Endothelial cell of umbilical vein (primary cell): Measurements from ENCODE around the gene PML.

Experiments
- EZH2 ChIP-seq: IDR thresholded peaks from 2 replicates; pipeline ENCODE4 v1.6.1; 2012; ENCODE audit warnings: borderline replicate concordance, low read depth, mild to moderate bottlenecking, moderate library complexity, low read length, inconsistent platforms; ENCODE audit not compliant: severe bottlenecking
- FOS ChIP-seq: IDR thresholded peaks from 2 replicates; pipeline ENCODE4 v1.6.1; 2011; ENCODE audit warnings: mild to moderate bottlenecking, low read length, moderate library complexity, borderline replicate concordance; ENCODE audit not compliant: insufficient read depth
- GATA2 ChIP-seq: IDR thresholded peaks from 2 replicates; pipeline ENCODE4 v1.7.0; 2011; ENCODE audit warnings: low read depth, mild to moderate bottlenecking, moderate library complexity, mixed read lengths, low read length; ENCODE audit not compliant: insufficient read length, insufficient read depth
- JUN ChIP-seq: IDR thresholded peaks from 2 replicates; pipeline ENCODE4 v1.6.1; 2011; ENCODE audit warnings: borderline replicate concordance, low read depth; ENCODE audit not compliant: insufficient read length, insufficient read depth
- MYC ChIP-seq: IDR thresholded peaks from one replicate; pipeline ENCODE4 v1.6.1; 2011; ENCODE audit warnings: mild to moderate bottlenecking, low read depth, low read length
- POLR2A ChIP-seq: IDR thresholded peaks from 2 replicates; pipeline ENCODE4 v1.6.1; 2012; ENCODE audit warnings: low read depth, mild to moderate bottlenecking, control low read depth, low read length
- POLR2AphosphoS5 ChIP-seq: IDR thresholded peaks from 2 replicates; pipeline ENCODE4 v1.6.1; 2012; ENCODE audit warnings: low read depth, mild to moderate bottlenecking, control low read depth, low read length, moderate library complexity; ENCODE audit not compliant: insufficient read depth
- TF ChIP-seq, protein P1 (sequence below), 2 donors: IDR thresholded peaks; 1 replicate in 1 of 2; 2 replicates in 1 of 2; pipeline ENCODE4 v1.5.1; 2011; ENCODE audit warnings: low read length in 2 of 2, mild to moderate bottlenecking in 2 of 2, moderate library complexity in 2 of 2, control low read depth in 1 of 2, inconsistent platforms in 1 of 2, low read depth in 1 of 2; ENCODE audit not compliant: insufficient read depth in 1 of 2; ENCODE audit errors: extremely low read depth in 1 of 2

DNA sequence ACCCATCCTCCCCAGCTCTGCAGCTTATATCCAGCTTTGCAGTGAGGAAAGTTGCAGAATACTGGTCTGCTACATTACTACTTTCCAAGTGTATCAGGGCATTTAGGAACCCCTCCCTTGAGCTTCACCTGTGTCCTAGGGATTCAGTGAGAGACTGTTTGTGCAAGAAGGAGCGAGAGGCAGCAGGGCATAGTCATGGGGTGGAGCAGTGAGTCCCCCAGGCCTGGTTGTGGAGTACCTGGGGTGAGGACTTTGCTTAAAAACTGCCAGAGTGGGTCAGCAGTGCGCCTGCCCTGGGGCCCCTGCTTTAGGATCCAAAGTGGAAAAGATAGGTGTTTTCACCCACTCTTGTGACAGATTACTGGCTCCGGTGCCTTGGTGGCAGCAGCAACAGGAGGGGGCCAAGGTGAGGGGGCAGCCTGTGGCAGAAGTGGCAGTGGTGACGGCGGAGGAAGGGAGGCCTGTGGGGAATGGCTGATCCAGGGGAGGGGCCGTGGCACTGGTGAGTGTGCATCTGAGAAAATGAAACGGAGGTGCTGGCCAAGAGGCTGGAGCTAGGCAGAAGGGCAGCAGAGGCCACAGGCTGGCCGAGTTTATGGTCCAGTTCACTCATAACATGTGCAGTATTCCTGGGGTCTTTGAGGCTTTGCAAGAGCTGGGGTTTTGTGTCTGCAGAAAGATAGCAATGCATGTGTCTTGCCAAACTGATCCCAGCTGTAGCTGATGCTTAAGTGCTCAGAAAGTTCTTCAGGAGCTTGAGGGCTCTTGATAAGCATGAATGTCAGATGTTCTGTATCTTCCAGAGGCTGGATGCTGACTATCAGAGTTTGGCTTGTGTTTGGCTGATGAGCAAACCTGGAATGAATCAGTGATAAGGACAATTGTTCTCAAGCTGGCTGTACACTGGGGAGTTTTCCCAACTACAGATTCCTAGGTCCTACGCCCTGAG, 44.5 kb downstream of the PML start:
- TF ChIP-seq POLR2A: no peak
- TF ChIP-seq, protein P1, sequence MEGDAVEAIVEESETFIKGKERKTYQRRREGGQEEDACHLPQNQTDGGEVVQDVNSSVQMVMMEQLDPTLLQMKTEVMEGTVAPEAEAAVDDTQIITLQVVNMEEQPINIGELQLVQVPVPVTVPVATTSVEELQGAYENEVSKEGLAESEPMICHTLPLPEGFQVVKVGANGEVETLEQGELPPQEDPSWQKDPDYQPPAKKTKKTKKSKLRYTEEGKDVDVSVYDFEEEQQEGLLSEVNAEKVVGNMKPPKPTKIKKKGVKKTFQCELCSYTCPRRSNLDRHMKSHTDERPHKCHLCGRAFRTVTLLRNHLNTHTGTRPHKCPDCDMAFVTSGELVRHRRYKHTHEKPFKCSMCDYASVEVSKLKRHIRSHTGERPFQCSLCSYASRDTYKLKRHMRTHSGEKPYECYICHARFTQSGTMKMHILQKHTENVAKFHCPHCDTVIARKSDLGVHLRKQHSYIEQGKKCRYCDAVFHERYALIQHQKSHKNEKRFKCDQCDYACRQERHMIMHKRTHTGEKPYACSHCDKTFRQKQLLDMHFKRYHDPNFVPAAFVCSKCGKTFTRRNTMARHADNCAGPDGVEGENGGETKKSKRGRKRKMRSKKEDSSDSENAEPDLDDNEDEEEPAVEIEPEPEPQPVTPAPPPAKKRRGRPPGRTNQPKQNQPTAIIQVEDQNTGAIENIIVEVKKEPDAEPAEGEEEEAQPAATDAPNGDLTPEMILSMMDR (IDR thresholded peaks at IDR 0.05; ENCODE audit: extremely low read depth in 1 of 2, insufficient read depth in 1 of 2, low read depth in 1 of 2, low read length in 2 of 2): no peak
- no peak for TF ChIP-seq MYC
- no peak for TF ChIP-seq POLR2AphosphoS5
- TF ChIP-seq FOS: no peak
- TF ChIP-seq EZH2: no peak
- no peak for TF ChIP-seq JUN
- no peak for TF ChIP-seq GATA2
